SK-N-SH (cell line): Measurements from ENCODE around the gene OPN1MW2.
"Not testable (repeated sequence)": the region's sequence is repeated elsewhere in the genome, so short reads cannot be mapped to it uniquely, and the experiment has no call there.

Source experiments
- CHD2 ChIP-seq: fragments of 150-350 bp; IDR thresholded peaks from 2 replicates; pipeline ENCODE4 v1.6.1; 2018; ENCODE audit warnings: low read length; ENCODE audit not compliant: partially characterized antibody
- CTCF ChIP-seq: fragments of 200-600 bp; sonication (generic); IDR thresholded peaks from 2 replicates; pipeline ENCODE4 v1.6.1; 2017; ENCODE audit warnings: antibody characterized with exemption, mild to moderate bottlenecking, moderate library complexity
- ELF1 ChIP-seq: IDR thresholded peaks from 2 replicates; pipeline ENCODE4 v1.4.0; 2012
- EP300 ChIP-seq, 2 experiments: IDR thresholded peaks; 2 replicates each; pipeline versions ENCODE4 v1.4.0 to v1.6.1; 2012; ENCODE audit warnings: borderline replicate concordance in 1 of 2, low read depth in 1 of 2, low read length in 1 of 2
- GABPA ChIP-seq: IDR thresholded peaks from 2 replicates; pipeline ENCODE4 v1.4.0; 2012; ENCODE audit warnings: low read depth, mild to moderate bottlenecking
- POLR2AphosphoS5 ChIP-seq: IDR thresholded peaks from 2 replicates; pipeline ENCODE4 v1.6.1; 2012; ENCODE audit warnings: low read depth, low read length
- TF ChIP-seq, protein P1 (sequence below): IDR thresholded peaks from 2 replicates; pipeline ENCODE4 v1.4.0; 2012; ENCODE audit warnings: low read depth, borderline replicate concordance

- TF ChIP-seq CTCF; ELF1; POLR2AphosphoS5; GABPA; CHD2; EP300 (IDR thresholded peaks at IDR 0.05; ENCODE audit: borderline replicate concordance in 1 of 2, low read depth in 1 of 2, low read length in 1 of 2): not testable (repeated sequence)
- TF ChIP-seq, protein P1, sequence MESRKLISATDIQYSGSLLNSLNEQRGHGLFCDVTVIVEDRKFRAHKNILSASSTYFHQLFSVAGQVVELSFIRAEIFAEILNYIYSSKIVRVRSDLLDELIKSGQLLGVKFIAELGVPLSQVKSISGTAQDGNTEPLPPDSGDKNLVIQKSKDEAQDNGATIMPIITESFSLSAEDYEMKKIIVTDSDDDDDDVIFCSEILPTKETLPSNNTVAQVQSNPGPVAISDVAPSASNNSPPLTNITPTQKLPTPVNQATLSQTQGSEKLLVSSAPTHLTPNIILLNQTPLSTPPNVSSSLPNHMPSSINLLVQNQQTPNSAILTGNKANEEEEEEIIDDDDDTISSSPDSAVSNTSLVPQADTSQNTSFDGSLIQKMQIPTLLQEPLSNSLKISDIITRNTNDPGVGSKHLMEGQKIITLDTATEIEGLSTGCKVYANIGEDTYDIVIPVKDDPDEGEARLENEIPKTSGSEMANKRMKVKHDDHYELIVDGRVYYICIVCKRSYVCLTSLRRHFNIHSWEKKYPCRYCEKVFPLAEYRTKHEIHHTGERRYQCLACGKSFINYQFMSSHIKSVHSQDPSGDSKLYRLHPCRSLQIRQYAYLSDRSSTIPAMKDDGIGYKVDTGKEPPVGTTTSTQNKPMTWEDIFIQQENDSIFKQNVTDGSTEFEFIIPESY: not testable (repeated sequence)
These were observed 39.2 kb downstream of the OPN1MW2 start for GRCh38 chrX:154258711-154259110.
